Measurements from ENCODE around the gene SMCO3.

The SMCO3 gene

GRCh38 chr12:14826491-14826890 is 12.5 kb upstream of the SMCO3 start:
- no peak for DNase-seq

GRCh38 chr12:14825256-14825655 is 11.3 kb upstream of the SMCO3 start:
- DNase-seq, result no peak

- DNase-seq, result no peak
These were observed 10.1 kb upstream of the SMCO3 start for GRCh38 chr12:14824012-14824634.

- no peak for DNase-seq
These were observed 2.5 kb downstream of the SMCO3 start for GRCh38 chr12:14811486-14811885.

- DNase-seq, result no peak
These were observed 3.0 kb downstream of the SMCO3 start for GRCh38 chr12:14810953-14811483.

- DNase-seq, result no peak
These were observed 3.6 kb downstream of the SMCO3 start for GRCh38 chr12:14810167-14810952.

- no peak for DNase-seq
These were observed 10.2 kb downstream of the SMCO3 start for GRCh38 chr12:14803830-14804160.

GRCh38 chr12:14803011-14803829 is 10.8 kb downstream of the SMCO3 start, which contains the start of the genes C12orf60 and WBP11:
Gene C12orf60 (plus strand): TSS chr12:14803670. CDS start chr12:14822936, 19,266 bp downstream.
Gene WBP11 (minus strand): TSS chr12:14803478. CDS start chr12:14801383, 2,095 bp downstream.
- peak; percentile 49 for DNase-seq

GRCh38 chr12:14802721-14803010 is 11.3 kb downstream of the SMCO3 start:
- DNase-seq, result no peak

- no peak for DNase-seq
These were observed 11.7 kb downstream of the SMCO3 start for GRCh38 chr12:14802247-14802646.

- DNase-seq, result no peak
These were observed 18.9 kb downstream of the SMCO3 start for GRCh38 chr12:14795028-14795448.

GRCh38 chr12:14785568-14785967 is 28.4 kb downstream of the SMCO3 start:
- DNase-seq, result no peak

GRCh38 chr12:14784471-14784870 is 29.5 kb downstream of the SMCO3 start:
- no peak for DNase-seq

GRCh38 chr12:14782756-14783155 is 31.2 kb downstream of the SMCO3 start:
- no peak for DNase-seq

GRCh38 chr12:14781563-14781962 is 32.4 kb downstream of the SMCO3 start:
- no peak for DNase-seq

- no peak for DNase-seq
These were observed 33.1 kb downstream of the SMCO3 start for GRCh38 chr12:14780859-14781258.

GRCh38 chr12:14779834-14780233 is 34.1 kb downstream of the SMCO3 start:
- DNase-seq, result no peak

GRCh38 chr12:14777271-14777670 is 36.7 kb downstream of the SMCO3 start:
- DNase-seq, result no peak

- DNase-seq, result no peak
These were observed 37.6 kb downstream of the SMCO3 start for GRCh38 chr12:14776236-14776961.

- DNase-seq, result no peak
These were observed 38.4 kb downstream of the SMCO3 start for GRCh38 chr12:14775636-14775980.

- DNase-seq, result no peak
These were observed 38.9 kb downstream of the SMCO3 start for GRCh38 chr12:14774906-14775635.

Measured in 8988T (cell line).